HCT116 (cell line): ENCODE data around the gene C5orf46. TPM values are rescaled to one million over a fixed set of nuclear protein-coding genes. Genes with fewer than 3 reads are reported as not detected.
A peak's percentile ranks its signal among the peaks of the same experiment; 100 is the strongest.

Experiments
- ATAC-seq: fragments of 200-7000 bp; cut with Tn5 transposase; 2 replicates; pipeline ENCODE4 v1.9.1; 2020; ENCODE audit warnings: mild to moderate bottlenecking, moderate library complexity
- BruUV-seq: library from RNA; stranded (reverse); fragments of 400-500 nt; replicated peaks from 2 replicates; lab custom pipeline; 2021; lab: Mats Ljungman, UMichigan
- CTCF ChIA-PET: fragments of 300-600 bp; sonication (Branson Sonifier 250); formaldehyde crosslinking; loops from one replicate; lab custom pipeline; 2021; ENCODE audit warnings: antibody characterized with exemption; lab: Charles Lee
- POLR2A ChIA-PET: fragments of 300-600, 350-600 bp; sonication (Branson Sonifier 250); formaldehyde crosslinking; loops from one replicate; lab custom pipeline; 2021; ENCODE audit warnings: antibody characterized with exemption; lab: Charles Lee
- RAD21 ChIA-PET, 2 experiments: fragments of 300-600 bp; sonication (Branson Sonifier 250); formaldehyde crosslinking; loops; one replicate each; lab custom pipeline; 2023; ENCODE audit warnings: low total read pairs in 2 of 2; ENCODE audit not compliant: uncharacterized antibody in 2 of 2, unreplicated experiment in 2 of 2, low non-redundant PET in 1 of 2; lab: Charles Lee
- DNase-seq: peaks from one replicate; pipeline ENCODE4 v3.0.0-alpha.2; 2010; ENCODE audit warnings: low read depth, low spot score
- H2AFZ ChIP-seq: fragments of 200-600 bp; shearing (Covaris generic), sonication (generic); 2 replicates; pipeline ENCODE4 v1.6.1; 2017; ENCODE audit warnings: low read depth, mixed run types, mixed read lengths, antibody characterized with exemption, low read length; ENCODE audit not compliant: poor library complexity, severe bottlenecking
- H3K27ac ChIP-seq: 2 replicates; pipeline ENCODE4 v1.5.1; 2012; ENCODE audit warnings: low read depth, low read length
- H3K27me3 ChIP-seq: fragments of 200-600 bp; sonication (generic); 2 replicates; pipeline ENCODE4 v1.6.1; 2016; ENCODE audit warnings: mixed run types, low read length, mixed read lengths; ENCODE audit not compliant: insufficient read depth
- H3K36me3 ChIP-seq, 2 experiments: fragments of 200-500 bp in 1 of 2; fragments of 200-600 bp in 1 of 2; sonication (Bioruptor generic) in 1 of 2; sonication (generic) in 1 of 2; 2 replicates each; pipeline versions ENCODE4 v1.5.1 to v1.6.1; 2014 to 2016; ENCODE audit warnings: low read length in 2 of 2, inconsistent platforms in 1 of 2, mixed read lengths in 1 of 2, mixed run types in 1 of 2; ENCODE audit not compliant: insufficient read depth in 2 of 2, control insufficient read depth in 1 of 2
- H3K4me1 ChIP-seq, 2 experiments: fragments of 200-600 bp in 1 of 2; sonication (generic) in 1 of 2; 2 replicates each; pipeline versions ENCODE4 v1.5.1 to v1.6.1; 2012 to 2017; ENCODE audit warnings: low read length in 2 of 2, inconsistent platforms in 1 of 2, mild to moderate bottlenecking in 1 of 2, mixed read lengths in 1 of 2, mixed run types in 1 of 2, moderate library complexity in 1 of 2; ENCODE audit not compliant: insufficient read depth in 2 of 2, control insufficient read depth in 1 of 2
- H3K4me2 ChIP-seq: fragments of 200-600 bp; sonication (generic); 2 replicates; pipeline ENCODE4 v1.6.1; 2017; ENCODE audit warnings: mixed run types, low read length, mixed read lengths
- H3K4me3 ChIP-seq, 2 experiments: fragments of 200-600 bp in 1 of 2; sonication (generic) in 1 of 2; replicated peaks in 1 of 2; 2 replicates each; pipeline ENCODE4 v1.5.1; 2011 to 2016; ENCODE audit warnings: low read length in 2 of 2, control low read depth in 1 of 2, low read depth in 1 of 2, mild to moderate bottlenecking in 1 of 2, mixed read lengths in 1 of 2, mixed run types in 1 of 2
- H3K79me2 ChIP-seq: fragments of 200-600 bp; sonication (generic); 2 replicates; pipeline ENCODE4 v1.6.1; 2017; ENCODE audit warnings: mild to moderate bottlenecking, mixed run types, low read length, moderate library complexity, mixed read lengths; ENCODE audit not compliant: insufficient read depth
- H3K9ac ChIP-seq: fragments of 200-600 bp; sonication (generic); 2 replicates; pipeline ENCODE4 v1.6.1; 2016; ENCODE audit warnings: low read length, mixed read lengths
- H3K9me2 ChIP-seq: fragments of 200-600 bp; sonication (generic), shearing (Covaris generic); 2 replicates; pipeline ENCODE4 v1.6.1; 2017; ENCODE audit warnings: mixed run types, mild to moderate bottlenecking, moderate library complexity; ENCODE audit not compliant: insufficient read depth
- H3K9me3 ChIP-seq, 2 experiments: fragments of 200-500 bp in 1 of 2; fragments of 200-600 bp in 1 of 2; sonication (Bioruptor generic) in 1 of 2; sonication (generic) in 1 of 2; 2 replicates each; pipeline ENCODE4 v1.6.1; 2014 to 2017; ENCODE audit warnings: low read length in 2 of 2, mixed read lengths in 2 of 2, inconsistent platforms in 1 of 2, low read depth in 1 of 2, mild to moderate bottlenecking in 1 of 2, mixed run types in 1 of 2, moderate library complexity in 1 of 2; ENCODE audit not compliant: control insufficient read depth in 1 of 2, insufficient read depth in 1 of 2
- H4K20me1 ChIP-seq: fragments of 200-600 bp; sonication (generic), shearing (Covaris generic); 2 replicates; pipeline ENCODE4 v1.6.1; 2017; ENCODE audit warnings: mixed run types, mild to moderate bottlenecking, moderate library complexity; ENCODE audit not compliant: insufficient read depth
- EGR1 ChIP-seq: IDR thresholded peaks from 2 replicates; pipeline ENCODE4 v1.6.1; 2012; ENCODE audit warnings: low read depth
- ELF1 ChIP-seq: IDR thresholded peaks from 2 replicates; pipeline ENCODE4 v1.6.1; 2012; ENCODE audit warnings: low read depth, borderline replicate concordance
- EZH2 ChIP-seq: fragments of 200-600 bp; sonication (generic); IDR thresholded peaks from 2 replicates; pipeline ENCODE4 v1.6.1; 2017; ENCODE audit warnings: antibody characterized with exemption, mixed run types
- EZH2phosphoT487 ChIP-seq: fragments of 200-600 bp; IDR thresholded peaks from 2 replicates; pipeline ENCODE4 v1.6.1; 2018; ENCODE audit warnings: antibody characterized with exemption, borderline replicate concordance
- FOSL1 ChIP-seq: IDR thresholded peaks from 2 replicates; pipeline ENCODE4 v1.6.1; 2012; ENCODE audit warnings: low read depth
- JUND ChIP-seq: IDR thresholded peaks from 2 replicates; pipeline ENCODE4 v1.6.1; 2012
- POLR2AphosphoS5 ChIP-seq: IDR thresholded peaks from 2 replicates; pipeline ENCODE4 v1.6.1; 2011; ENCODE audit warnings: mild to moderate bottlenecking, low read depth, low read length, moderate library complexity
- RAD21 ChIP-seq: IDR thresholded peaks from 2 replicates; pipeline ENCODE4 v1.6.1; 2012; ENCODE audit warnings: low read depth, mild to moderate bottlenecking
- SP1 ChIP-seq: IDR thresholded peaks from 2 replicates; pipeline ENCODE4 v1.6.1; 2012; ENCODE audit warnings: low read depth
- SRF ChIP-seq: IDR thresholded peaks from 2 replicates; pipeline ENCODE4 v1.6.1; 2012; ENCODE audit warnings: low read depth
- intact Hi-C: fragments of 100-400 bp; cut with micrococcal nuclease; formaldehyde crosslinking; loops from 2 replicates; pipeline ENCODE4 v1.10.0; 2022
- total RNA-seq: library from RNA; stranded (reverse); gene quantifications from one replicate; pipeline ENCODE4 v1.2.1, GENCODE V29; 2021; ENCODE audit not compliant: unreplicated experiment
- TF ChIP-seq, protein P1 (sequence below): IDR thresholded peaks from 2 replicates; pipeline ENCODE4 v1.6.1; 2012
- TF ChIP-seq, protein P2 (sequence below): IDR thresholded peaks from 2 replicates; pipeline ENCODE4 v1.6.1; 2011; ENCODE audit warnings: mild to moderate bottlenecking, low read length, moderate library complexity; ENCODE audit not compliant: insufficient replicate concordance; ENCODE audit errors: extremely low read depth

The C5orf46 gene
- total RNA-seq, 1 experiment from 2014 or later, result not detected

DNA sequence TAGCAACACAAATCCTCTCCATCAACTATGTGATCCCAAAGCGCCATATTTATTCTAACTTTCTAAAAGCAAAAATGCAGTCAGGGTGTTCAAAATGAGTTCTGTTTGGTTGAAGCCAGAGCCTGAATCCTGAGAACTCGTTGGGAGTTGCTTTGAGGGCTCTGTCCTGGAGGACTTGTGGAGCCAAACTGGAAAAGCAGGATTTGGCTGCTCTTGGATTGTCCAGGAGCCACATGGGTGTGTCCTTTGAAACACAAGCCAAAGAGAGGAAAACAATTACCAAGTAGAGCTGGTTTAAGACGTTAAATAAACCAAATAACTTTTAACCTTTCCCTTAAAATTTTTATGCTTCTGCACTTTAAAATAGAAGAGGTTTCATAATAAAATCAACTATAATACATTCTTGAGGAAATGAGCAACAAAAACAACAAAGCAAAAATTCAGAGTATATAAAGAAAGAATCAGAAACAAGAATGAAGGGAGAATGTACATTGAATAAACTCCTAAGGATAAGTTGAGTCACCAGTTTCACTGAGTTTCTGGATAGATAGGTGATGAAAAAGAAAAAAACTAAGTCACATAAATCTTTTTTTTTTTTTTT lies 13.5 kb downstream of the C5orf46 start:
- Histone ChIP-seq H3K79me2 (no peaks in the 10 kb centered on the region), H3K36me3 (no peaks in the 10 kb centered on the region), H2AFZ (no peak overlapping the region), H4K20me1 (no peaks in the 10 kb centered on the region), H3K4me2 (no peak overlapping the region), H3K9ac (no peak overlapping the region), H3K27me3 (peaks cover 5% of the 10 kb centered on the region; the same call in 1 of the 2 replicates), H3K9me2 (no peaks in the 10 kb centered on the region), H3K27ac (no peak overlapping the region), H3K4me3 (no peak overlapping the region), H3K9me3 (no peaks in the 10 kb centered on the region), H3K4me1 (no peaks in the 10 kb centered on the region)
- ChIA-PET RAD21 (no interaction called here), CTCF (no interaction called here), POLR2A (interaction anchor here (0.6 kb wide), 1 partner anchor 131 kb away, joined by 3 read pairs; no protein-coding TSS in a partner anchor)
- no peak for TF ChIP-seq FOSL1
- TF ChIP-seq SRF, result no peak
- TF ChIP-seq SP1, result peak; percentile 29; the same call in 1 of the 2 replicates
- no TSS peak for BruUV-seq
- intact Hi-C loops, result no loop called here
- DNase-seq, result peak; percentile 16
- no peak for ATAC-seq

DNA sequence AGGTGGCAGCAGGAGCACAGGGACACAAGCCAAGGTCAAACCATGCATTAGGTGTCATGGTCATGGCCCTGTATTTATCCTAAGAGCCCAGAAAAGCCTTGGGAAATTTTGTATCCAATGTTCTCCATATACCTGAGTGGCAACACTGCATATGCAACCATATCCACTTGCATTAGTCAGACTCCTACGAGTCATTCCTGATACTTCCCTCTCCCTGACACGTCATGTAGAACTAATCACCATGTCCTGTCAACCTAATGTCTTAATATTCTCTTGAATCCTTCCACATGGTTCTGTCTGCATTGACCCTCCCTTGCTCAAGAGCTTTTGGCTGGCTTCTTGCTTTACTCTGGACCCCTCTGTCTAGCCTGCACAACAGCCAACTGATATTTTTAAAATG lies 18.4 kb downstream of the C5orf46 start:
- no TSS peak for BruUV-seq
- no peak for ATAC-seq
- Histone ChIP-seq H3K27me3 (peaks cover 7% of the 10 kb centered on the region; the same call in 1 of the 2 replicates), H3K4me3 (no peak overlapping the region), H3K27ac (no peak overlapping the region), H2AFZ (no peak overlapping the region)
- TF ChIP-seq, protein P1, sequence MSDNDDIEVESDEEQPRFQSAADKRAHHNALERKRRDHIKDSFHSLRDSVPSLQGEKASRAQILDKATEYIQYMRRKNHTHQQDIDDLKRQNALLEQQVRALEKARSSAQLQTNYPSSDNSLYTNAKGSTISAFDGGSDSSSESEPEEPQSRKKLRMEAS, result no peak
- no peak for TF ChIP-seq EGR1
- TF ChIP-seq FOSL1, result no peak
- TF ChIP-seq SP1, result no peak
- no peak for TF ChIP-seq JUND
- no peak for TF ChIP-seq EZH2
- TF ChIP-seq ELF1, result no peak
- no peak for TF ChIP-seq SRF
- TF ChIP-seq POLR2AphosphoS5, result no peak
- TF ChIP-seq, protein P2, sequence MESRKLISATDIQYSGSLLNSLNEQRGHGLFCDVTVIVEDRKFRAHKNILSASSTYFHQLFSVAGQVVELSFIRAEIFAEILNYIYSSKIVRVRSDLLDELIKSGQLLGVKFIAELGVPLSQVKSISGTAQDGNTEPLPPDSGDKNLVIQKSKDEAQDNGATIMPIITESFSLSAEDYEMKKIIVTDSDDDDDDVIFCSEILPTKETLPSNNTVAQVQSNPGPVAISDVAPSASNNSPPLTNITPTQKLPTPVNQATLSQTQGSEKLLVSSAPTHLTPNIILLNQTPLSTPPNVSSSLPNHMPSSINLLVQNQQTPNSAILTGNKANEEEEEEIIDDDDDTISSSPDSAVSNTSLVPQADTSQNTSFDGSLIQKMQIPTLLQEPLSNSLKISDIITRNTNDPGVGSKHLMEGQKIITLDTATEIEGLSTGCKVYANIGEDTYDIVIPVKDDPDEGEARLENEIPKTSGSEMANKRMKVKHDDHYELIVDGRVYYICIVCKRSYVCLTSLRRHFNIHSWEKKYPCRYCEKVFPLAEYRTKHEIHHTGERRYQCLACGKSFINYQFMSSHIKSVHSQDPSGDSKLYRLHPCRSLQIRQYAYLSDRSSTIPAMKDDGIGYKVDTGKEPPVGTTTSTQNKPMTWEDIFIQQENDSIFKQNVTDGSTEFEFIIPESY, result no peak
- TF ChIP-seq EZH2phosphoT487, result no peak
- TF ChIP-seq RAD21, result no peak
- TF ChIP-seq, all 23 proteins: peak for 0
- intact Hi-C loops, result loop anchor here (1.0 kb wide), 1 partner anchor 47 kb away; no protein-coding TSS in a partner anchor
- RAD21 ChIA-PET, result no interaction called here
- H3K36me3 ChIP-seq, result no peaks in the 10 kb centered on the region
- no peaks in the 10 kb centered on the region for H3K79me2 ChIP-seq
- no peaks in the 10 kb centered on the region for H4K20me1 ChIP-seq
- CTCF ChIA-PET, result interaction anchor here (1.5 kb wide), 1 partner anchor 46 kb away, joined by 24 read pairs; no protein-coding TSS in a partner anchor
- DNase-seq, result no peak
- H3K9me2 ChIP-seq, result no peaks in the 10 kb centered on the region
- no peaks in the 10 kb centered on the region for H3K9me3 ChIP-seq
- H3K4me2 ChIP-seq, result no peak overlapping the region
- H3K9ac ChIP-seq, result no peak overlapping the region
- POLR2A ChIA-PET, result no interaction called here
- no peaks in the 10 kb centered on the region for H3K4me1 ChIP-seq
